GM12873 (cell line): Measurements from ENCODE around the gene MRPS10.

ENCODE experiments used
- CTCF ChIP-seq: IDR thresholded peaks from 2 replicates; pipeline ENCODE4 v1.5.1; 2012; ENCODE audit warnings: low read depth, mild to moderate bottlenecking, moderate library complexity, low read length, control low read depth; ENCODE audit not compliant: insufficient read depth; ENCODE audit errors: missing control alignments

The MRPS10 gene

GRCh38 chr6:42179945-42180313 is 37.7 kb downstream of the MRPS10 start:
- TF ChIP-seq CTCF, result no peak

- no peak for TF ChIP-seq CTCF
These were observed 38.3 kb downstream of the MRPS10 start for GRCh38 chr6:42179261-42179944.

GRCh38 chr6:42177514-42178364 is 39.9 kb downstream of the MRPS10 start:
- TF ChIP-seq CTCF, result no peak

GRCh38 chr6:42176981-42177380 is 40.7 kb downstream of the MRPS10 start:
- TF ChIP-seq CTCF, result no peak

GRCh38 chr6:42175860-42176259 is 41.8 kb downstream of the MRPS10 start:
- TF ChIP-seq CTCF, result no peak

- no peak for TF ChIP-seq CTCF
These were observed 44.6 kb downstream of the MRPS10 start, which contains the start of gene GUCA1A for GRCh38 chr6:42173101-42173500. Gene GUCA1A (plus strand): TSS chr6:42173364. CDS start chr6:42173614, 250 bp downstream.

- no peak for TF ChIP-seq CTCF
These were observed 45.7 kb downstream of the MRPS10 start for GRCh38 chr6:42171813-42172581.
